CD4-positive, alpha-beta T cell treated with Interleukin-2 at 100 ng/mL for 4 hours (primary cell): ENCODE results near the gene USP22.

Source experiments
- DNase-seq: peaks from one replicate; pipeline ENCODE4 v3.0.0-alpha.2; 2020; ENCODE audit warnings: low spot score

Gene USP22

DNA sequence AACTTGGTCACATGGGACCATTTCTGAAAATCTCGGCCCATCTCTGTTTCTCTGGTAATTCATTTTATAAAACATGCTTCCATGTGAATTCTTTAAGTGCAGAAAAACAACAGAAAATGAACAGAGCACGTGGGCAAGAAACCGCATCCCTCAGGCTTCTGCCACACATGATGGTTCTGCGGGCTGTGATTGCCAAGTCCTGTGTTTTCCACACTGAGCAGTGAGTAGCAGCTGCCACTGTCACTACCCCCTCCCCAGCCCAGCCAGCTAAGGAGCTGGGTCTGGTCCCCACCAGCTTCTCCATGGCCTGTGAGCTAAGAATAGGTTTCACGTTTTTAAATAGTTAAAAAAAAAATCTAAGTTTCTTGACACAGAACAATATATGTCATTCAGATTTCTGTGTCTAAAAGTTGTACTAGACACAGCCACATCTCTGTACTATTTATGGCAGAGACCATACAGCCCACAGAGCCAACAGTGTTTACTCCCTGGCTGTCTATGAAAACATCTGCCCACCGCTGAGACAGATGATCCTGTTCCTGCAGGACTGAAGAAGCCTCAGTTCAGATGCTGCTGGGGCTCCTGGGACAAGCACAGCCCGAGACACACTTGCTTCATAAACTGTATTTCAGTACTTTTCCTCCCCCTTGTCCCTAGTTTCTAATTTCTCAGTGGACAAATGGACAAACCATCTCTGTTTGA is 41.5 kb downstream of the USP22 start:
- peak; percentile 11 for DNase-seq

DNA sequence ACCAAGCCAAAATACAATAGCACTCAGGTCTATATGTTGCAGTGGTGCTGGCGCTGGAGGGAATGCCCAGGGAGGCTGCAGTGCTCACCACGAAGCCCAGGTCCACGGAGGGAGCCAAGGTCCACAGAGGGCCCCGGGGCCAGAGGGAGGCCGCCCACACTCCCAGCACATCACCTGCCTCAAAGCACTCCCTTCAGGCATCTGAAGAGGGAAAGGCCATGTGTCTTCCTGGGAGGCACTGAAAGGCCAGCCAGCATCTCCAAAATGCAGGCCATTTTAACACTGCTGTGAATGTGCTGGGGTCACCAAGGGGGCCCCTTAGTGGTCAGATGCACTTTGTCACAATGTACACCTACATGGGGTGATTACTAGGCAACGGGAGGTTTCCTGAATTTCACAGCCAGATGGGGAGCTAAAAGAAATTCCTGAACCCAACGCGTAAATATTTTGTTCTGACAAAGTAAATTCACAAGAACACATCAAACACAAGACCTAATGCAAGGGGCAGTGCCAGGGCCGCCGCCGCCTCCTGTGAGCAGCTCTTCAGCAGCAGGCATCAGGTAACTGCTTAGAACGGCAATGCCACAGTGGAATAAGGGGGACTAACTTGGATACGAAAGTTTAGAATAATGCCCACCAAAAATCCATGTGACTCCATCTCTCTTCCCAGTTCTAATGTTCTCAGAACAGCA is 42.8 kb downstream of the USP22 start:
- DNase-seq, result no peak

GRCh38 chr17:20999044-20999573 is 43.7 kb downstream of the USP22 start:
- DNase-seq, result no peak

DNA sequence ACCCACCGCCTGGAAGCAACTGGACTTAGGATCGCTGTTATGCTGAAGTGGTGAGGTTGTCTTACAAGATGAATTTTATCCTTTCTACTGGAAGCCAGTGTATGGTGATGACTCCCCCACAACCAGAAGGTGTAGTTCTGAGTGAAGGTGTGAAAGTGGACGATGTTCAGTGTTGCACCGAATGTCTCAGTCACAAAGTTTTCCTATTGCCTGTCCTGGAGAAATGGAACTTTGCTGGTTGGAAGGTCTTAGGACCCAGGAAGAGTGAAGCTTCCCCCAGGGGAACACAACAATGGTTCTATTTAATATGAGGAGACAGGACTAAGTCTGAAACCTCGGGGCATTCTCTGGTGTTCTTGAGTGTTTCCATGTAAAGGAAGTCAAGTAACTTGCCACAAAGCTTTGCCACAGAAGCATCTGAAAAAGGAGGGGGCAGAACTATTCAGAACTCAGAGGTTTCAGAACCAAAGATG is 44.2 kb downstream of the USP22 start:
- no peak for DNase-seq

DNA sequence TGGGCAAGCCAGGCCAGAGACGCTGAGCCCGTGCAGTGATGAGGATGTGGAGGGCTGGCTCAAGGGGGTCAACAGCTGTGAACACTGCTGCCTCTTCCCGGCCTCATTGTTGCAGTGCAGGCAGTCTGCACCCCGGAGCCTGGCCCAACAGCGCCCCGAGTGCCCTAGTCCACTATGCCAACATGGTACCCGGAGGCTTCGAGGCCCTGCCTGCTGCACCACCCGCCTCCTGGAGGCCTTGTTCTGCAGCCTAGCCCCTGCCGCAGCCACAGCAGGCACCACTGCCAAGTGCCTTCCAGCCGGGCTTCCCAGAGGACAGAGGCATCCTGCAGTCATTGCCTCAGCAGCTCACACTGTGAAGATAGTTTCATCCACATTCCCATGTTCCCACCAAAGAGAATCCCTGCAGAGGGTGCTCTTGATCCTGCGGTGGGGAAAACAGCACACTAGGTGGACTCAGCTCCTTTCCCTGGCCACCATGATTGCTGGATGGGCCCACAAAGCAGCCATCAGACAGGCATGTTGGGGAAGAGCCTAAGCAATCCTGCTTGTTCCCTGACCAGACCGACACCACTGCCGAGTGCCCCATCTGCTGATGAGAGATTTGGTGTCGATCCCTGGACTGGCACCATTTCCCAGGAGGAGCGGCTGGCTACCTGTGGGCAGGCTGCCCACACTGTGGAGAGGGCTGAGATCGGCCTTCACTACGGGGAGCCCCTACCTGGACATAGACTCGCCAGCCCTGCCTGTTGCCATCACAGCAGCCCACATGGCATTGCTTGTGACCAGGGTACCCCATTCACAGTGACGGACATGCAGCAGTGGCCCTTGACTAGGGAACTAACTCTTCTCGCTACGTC is 44.9 kb downstream of the USP22 start:
- no peak for DNase-seq

DNA sequence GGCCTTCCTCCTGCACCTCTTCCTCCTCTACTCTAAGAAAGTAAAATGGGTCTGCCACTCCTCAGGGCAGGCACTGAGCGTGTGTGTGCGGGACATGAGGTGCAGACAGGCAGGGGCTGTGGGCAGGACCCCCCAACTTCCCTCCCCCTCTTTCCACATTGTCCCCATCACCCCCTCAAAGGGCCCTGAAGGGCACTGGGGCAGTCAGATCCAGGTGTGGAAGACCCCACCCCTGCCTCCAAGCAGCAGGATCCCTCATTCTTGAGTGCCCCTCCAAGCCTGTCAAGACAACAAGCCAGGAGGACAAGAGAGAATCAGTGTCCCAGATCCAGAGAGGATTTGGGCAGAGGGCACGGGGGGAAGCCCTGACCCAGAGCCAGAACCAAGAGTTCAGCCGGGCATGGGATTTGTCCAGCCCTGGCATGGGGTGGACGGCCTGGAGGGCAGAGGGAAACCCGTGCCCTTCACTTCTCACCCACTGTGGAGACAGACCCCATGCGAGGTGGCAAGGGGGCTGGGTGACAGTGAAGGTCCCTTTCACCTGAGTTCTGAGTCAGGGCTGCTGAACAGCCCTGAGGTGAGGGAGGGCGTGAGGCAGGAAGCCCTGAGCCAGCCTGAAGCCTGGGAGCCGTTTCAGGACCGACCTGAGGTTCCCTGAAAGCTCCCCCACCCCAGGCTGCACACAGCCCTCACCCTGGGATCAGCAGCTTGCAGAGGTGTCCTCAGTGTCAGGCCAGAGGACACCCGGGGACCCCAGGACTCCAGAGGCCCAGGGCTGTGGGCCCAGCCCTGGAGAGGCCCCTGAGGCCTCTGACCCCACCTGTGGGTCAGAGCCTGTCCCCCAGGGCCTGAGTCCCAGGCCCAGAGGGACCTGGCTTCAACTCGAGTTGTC is 45.8 kb downstream of the USP22 start:
- DNase-seq, result no peak

DNA sequence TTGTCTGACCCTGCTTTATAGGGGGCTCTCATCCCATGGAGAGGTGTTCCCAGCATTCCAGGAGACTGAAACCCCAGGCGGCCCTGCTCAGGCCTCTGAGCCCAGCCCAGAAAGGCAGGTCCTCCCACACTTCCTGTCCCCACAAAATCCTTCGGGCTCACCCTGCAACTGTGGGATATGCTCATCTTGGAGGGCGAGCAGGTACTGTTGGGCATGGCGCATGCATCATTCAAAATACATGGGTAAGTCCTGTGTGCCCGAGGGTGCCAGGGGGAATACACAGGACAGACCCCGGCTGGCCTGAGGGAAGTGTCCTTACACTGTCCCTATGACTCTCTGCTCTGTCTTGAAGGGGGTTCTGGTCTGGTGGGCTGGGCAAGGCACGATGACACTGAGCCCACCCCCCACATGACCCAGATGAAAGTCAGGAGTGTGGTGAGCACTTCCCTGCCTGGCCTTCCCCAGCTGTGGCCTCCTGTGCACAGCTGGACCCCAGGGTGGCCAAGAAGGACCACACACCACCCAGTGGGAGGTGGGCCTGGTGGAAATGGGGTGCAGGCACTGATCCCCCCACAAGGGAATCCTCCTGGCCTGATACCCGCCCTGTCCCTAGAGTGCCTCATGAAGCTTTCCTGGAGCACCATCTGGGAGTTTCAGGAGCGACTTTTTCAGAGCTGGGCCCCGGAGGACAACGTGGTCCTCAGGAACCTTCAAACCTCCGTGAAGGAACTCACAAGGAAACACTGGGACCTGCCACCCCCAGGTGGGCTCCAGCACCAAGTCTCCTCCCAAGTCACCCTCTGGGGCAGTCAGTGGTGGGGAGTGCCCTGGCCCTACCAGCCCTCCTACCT is 46.7 kb downstream of the USP22 start:
- no peak for DNase-seq

GRCh38 chr17:20995164-20995872 is 47.5 kb downstream of the USP22 start:
- DNase-seq, result no peak

GRCh38 chr17:20994779-20995149 is 48.0 kb downstream of the USP22 start:
- DNase-seq, result no peak

DNA sequence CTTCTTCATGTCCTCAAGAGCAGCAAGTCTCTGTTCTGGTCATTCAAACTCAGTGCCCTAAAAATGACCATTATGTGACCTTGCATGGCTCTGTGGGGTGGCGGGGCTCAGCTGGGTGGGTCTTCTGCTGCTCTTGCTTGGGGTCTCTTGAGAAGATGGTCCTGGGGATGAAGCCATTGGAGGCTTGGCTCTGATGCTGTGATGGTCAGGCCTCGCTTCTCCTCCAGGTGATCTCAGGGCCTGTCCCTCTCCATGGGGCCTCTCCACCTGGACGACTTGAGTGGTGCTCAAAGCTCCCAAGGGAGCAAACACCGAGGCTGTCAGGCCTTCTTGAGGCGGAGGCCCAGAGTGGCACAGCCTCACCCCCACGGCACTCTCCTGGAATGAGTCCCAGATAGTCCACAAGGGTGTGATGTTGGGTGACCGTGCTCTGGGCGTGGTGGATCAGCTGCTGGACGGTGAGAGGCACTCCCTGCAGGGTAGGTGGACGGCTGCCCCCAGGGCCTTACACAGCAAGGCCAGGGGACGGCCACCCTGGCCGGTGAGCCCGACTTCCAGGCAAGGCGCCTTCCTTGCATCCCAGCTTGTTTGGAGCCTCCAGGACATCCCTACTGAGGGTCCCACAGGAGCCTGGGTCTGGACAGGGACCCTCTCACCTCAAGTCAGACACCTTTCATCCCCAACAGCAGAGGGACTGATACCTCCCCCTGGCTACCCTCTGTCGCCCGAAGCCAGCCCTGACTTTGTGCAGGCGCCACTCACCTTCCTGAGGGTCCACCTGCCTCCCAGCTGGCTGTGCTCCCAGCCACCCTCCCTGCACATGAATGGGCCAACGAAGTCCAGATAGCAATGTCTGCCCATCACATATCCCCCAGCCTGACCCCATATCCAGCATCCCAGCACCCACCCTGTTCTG is 48.7 kb downstream of the USP22 start:
- no peak for DNase-seq

DNA sequence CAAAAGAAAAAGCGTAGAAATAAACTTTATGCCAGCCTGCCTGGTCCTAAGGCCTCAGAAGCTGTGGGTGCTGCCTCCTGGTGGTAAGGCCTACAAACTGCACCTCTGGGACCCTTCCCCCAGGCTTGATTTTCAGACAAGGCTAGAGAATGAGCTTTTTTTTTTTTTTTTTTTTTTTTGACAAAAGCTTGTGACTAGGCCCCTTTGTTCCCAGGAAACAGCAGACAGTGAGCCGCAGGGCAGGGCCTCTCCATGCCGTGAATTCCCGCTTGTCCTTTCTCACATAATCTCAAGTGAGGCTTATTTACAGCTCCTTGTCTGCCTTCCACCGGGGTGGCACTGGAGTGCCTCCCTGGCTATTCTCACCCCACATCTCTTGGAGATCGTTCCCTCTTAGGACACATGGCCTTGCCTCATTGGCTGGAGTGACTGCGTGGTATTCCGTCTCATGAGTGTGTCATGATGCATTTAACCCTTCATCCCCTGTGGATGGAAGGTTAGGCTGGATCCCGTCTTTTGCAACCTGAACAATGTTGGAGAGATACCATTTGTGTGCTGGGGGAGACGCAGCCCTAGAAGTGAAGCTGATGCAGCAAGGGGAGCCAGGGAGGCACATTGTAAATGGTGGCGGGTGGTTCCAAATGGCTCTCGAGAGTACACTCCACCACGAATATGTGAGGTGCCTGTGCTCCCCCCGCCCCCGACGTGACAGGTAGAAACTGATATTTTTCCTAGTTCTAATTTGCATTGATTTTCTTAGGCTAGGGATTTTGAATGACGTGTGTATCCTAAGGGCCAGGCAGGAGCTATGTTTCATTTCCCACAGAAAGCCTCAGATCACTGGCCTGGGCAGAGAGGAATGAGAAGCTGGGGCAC is 49.6 kb downstream of the USP22 start:
- DNase-seq, result peak; percentile 63

DNA sequence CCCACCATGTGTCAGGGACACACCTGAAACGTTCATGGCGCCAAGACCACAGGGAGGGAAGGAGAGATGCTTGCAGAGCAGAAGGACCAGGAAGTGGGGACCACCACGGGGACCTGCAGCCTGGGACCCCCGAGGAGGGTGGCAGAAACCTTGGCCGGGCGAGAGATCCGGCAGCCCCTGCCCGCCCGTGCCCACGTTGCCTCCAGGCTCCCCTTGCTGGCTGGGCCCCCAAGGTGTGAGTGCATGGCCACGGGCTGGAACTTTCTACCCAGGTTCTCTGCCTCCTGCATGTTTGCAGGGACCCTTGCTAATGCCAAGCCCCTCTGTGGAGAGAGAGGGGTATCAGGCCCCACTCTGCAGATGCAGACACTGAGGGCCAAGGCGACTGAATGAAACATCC is 50.4 kb downstream of the USP22 start:
- DNase-seq, result no peak

GRCh38 chr17:20991276-20992037 is 51.4 kb downstream of the USP22 start:
- no peak for DNase-seq

GRCh38 chr17:20989991-20990855 is 52.6 kb downstream of the USP22 start:
- DNase-seq, result no peak

GRCh38 chr17:20989481-20989880 is 53.3 kb downstream of the USP22 start:
- DNase-seq, result no peak

DNA sequence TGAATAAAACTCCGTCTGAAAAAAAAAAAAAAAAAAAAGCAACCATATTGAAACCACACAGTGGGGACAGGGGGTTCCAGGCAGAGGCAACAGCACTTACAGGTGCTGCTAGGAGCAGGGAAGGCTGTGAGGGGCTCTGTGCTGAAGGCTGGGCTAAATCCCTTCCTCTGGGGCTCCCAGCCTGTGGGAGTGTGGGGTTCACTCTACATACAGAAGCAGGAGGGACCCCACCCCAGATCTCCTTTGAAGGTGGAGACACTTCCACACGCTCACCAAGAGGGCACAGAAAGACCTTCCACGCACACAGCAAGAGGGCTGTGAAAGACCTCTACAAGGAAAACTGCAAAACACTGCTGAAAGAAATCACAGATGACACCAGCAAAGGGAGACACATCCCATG is 53.9 kb downstream of the USP22 start:
- no peak for DNase-seq
